ENCODE measurements around the gene NWD2.

- TF ChIP-seq YY1 (IDR thresholded peaks at IDR 0.05; ENCODE audit: insufficient read depth, insufficient read length): no peak
- TF ChIP-seq SUZ12 (IDR thresholded peaks at IDR 0.05; ENCODE audit: extremely low read depth, insufficient read depth, insufficient read length): no peak
- no peak for TF ChIP-seq ZNF274 (IDR thresholded peaks at IDR 0.05; ENCODE audit: low read depth, low read length)
Measured at GRCh38 chr4:37447886-37448285, 203.3 kb downstream of the NWD2 start.

All from NT2/D1 (cell line).